ENCODE results near the gene FXN.

FXN gene

GRCh38 chr9:69145144-69145715 lies 109.7 kb downstream of the FXN start:
- no peak for DNase-seq

DNA sequence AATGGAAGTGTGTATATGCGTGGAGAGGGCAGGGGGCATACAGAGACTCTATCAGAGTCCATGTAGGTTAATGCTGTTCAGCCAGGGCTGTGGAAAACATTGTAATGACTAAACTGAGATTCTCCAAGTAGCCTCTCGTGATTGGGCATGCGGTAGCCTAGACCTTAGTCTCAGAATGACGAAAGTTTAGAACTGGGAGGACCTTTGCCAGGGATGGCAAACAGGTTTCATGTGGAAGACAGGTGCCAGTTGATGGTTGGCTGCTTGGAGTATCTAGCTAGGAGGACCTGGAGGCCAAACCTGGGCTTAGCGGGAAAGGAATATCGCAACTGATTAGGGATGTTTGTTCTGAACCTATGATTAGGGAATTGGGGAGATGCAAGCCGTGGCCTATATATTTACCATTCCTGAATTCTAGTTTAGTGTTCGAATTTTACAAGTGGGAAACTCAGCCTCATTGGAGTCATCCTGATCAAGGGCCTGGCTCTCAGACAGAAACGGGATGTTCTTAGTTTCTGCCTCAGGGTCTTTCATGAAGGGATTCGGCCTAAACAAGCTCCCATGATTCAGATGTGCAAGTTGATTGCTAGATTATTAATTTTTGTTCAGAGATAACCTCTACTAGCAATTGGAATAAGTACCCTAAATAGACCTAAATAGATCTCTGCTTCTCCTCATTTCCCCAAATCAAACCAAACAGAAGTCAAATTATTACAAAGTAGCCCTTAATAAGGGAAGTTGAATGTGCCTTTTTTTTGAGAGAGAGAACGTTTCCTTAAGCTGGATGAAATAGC lies 111.7 kb downstream of the FXN start:
- no peak for DNase-seq

DNA sequence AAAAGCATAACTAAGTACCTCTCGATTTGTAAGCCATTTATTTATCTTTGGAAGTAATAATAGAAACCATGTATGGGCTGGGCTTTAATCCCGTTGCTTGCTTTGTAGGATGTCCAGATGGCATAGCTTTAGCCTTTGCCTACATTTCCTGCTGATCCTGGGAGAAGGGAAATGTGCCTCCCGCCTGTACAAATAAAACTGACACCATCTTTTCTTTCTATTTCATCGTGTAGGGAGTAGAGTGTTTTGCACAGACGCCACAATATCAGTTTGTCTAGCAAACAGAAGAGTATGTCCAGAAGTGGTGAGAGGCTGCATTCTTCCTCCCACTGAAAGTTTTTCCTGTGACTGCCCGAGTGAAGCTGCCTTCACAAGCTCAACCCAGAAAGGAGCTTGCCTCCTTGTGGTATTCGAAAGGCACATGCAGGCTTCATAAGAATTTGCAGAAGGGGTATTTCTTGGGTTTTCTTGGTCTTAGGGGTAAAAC lies 113.8 kb downstream of the FXN start:
- peak; percentile 76 for DNase-seq

All from kidney glomerular epithelial cell (primary cell).